Muscle layer of duodenum (tissue), 2 donors: ENCODE results near the gene SPEF2.

ENCODE experiments used
- H3K27ac ChIP-seq: one replicate; pipeline ENCODE4 v1.7.0; 2013; ENCODE audit warnings: mild to moderate bottlenecking, low read length
- H3K27me3 ChIP-seq: one replicate; pipeline ENCODE4 v1.7.0; 2013; ENCODE audit warnings: low read depth, mild to moderate bottlenecking, control low read depth, low read length
- H3K36me3 ChIP-seq, 2 donors: one replicate each; pipeline ENCODE4 v1.7.0; 2013; ENCODE audit warnings: low read length in 2 of 2, control low read depth in 1 of 2, mild to moderate bottlenecking in 1 of 2; ENCODE audit not compliant: insufficient read depth in 2 of 2, control insufficient read depth in 1 of 2
- H3K4me1 ChIP-seq, 2 donors: one replicate each; pipeline ENCODE4 v1.7.0; 2013; ENCODE audit warnings: low read length in 2 of 2, mild to moderate bottlenecking in 2 of 2, control low read depth in 1 of 2, moderate library complexity in 1 of 2; ENCODE audit not compliant: insufficient read depth in 2 of 2, control insufficient read depth in 1 of 2
- H3K4me3 ChIP-seq, 2 donors: one replicate each; pipeline ENCODE4 v1.7.0; 2013; ENCODE audit warnings: low read length in 2 of 2, low read depth in 1 of 2, mild to moderate bottlenecking in 1 of 2
- H3K9me3 ChIP-seq, 2 donors: one replicate each; pipeline ENCODE4 v1.7.0; 2013; ENCODE audit warnings: low read length in 2 of 2, control low read depth in 1 of 2, mild to moderate bottlenecking in 1 of 2; ENCODE audit not compliant: control insufficient read depth in 1 of 2
- donor health status: healthy.

The SPEF2 gene

GRCh38 chr5:35860686-35861085 is 243.0 kb downstream of the SPEF2 start:
- no peaks in the 10 kb centered on the region for H3K27me3 ChIP-seq
- no peaks in the 10 kb centered on the region for H3K9me3 ChIP-seq
- no peak overlapping the region for H3K4me3 ChIP-seq
- no peaks in the 10 kb centered on the region for H3K4me1 ChIP-seq
- H3K27ac ChIP-seq, result no peak overlapping the region
- no peaks in the 10 kb centered on the region for H3K36me3 ChIP-seq

GRCh38 chr5:35861718-35862117 is 244.1 kb downstream of the SPEF2 start:
- H3K27ac ChIP-seq, result no peak overlapping the region
- no peak overlapping the region for H3K4me3 ChIP-seq
- H3K36me3 ChIP-seq, result no peaks in the 10 kb centered on the region
- no peaks in the 10 kb centered on the region for H3K4me1 ChIP-seq
- H3K27me3 ChIP-seq, result no peaks in the 10 kb centered on the region
- no peaks in the 10 kb centered on the region for H3K9me3 ChIP-seq

- Histone ChIP-seq H3K36me3 (no peaks in the 10 kb centered on the region), H3K27me3 (no peaks in the 10 kb centered on the region), H3K4me3 (no peak overlapping the region), H3K27ac (no peak overlapping the region), H3K4me1 (no peaks in the 10 kb centered on the region), H3K9me3 (no peaks in the 10 kb centered on the region)
These were observed 244.5 kb downstream of the SPEF2 start for GRCh38 chr5:35862126-35862525.

- H3K27me3 ChIP-seq, result no peaks in the 10 kb centered on the region
These were observed 245.5 kb downstream of the SPEF2 start for GRCh38 chr5:35863159-35863558.

More at GRCh38 chr5:35863159-35863558, 245.5 kb downstream of the SPEF2 start:
- Histone ChIP-seq H3K27ac (no peak overlapping the region), H3K36me3 (no peaks in the 10 kb centered on the region), H3K9me3 (no peaks in the 10 kb centered on the region), H3K4me3 (no peak overlapping the region), H3K4me1 (no peaks in the 10 kb centered on the region)
